Cortex of kidney (tissue), 1 donor: ENCODE data around the gene MACROD2.

ENCODE experiments used
- DNase-seq: peaks from one replicate; lab custom pipeline; 2025; lab: John Stamatoyannopoulos, UW

MACROD2 gene

GRCh38 chr20:14710951-14711350 is 715.6 kb downstream of the MACROD2 start:
- no peak for DNase-seq

- DNase-seq, result no peak
Measured at GRCh38 chr20:14711652-14712051, 716.3 kb downstream of the MACROD2 start.

- DNase-seq, result no peak
Measured at GRCh38 chr20:14712302-14712739, 717.0 kb downstream of the MACROD2 start.

GRCh38 chr20:14715400-14715799 is 720.1 kb downstream of the MACROD2 start:
- DNase-seq, result no peak

- no peak for DNase-seq
Measured at GRCh38 chr20:14716351-14716801, 721.1 kb downstream of the MACROD2 start.

GRCh38 chr20:14717134-14717999 is 722.1 kb downstream of the MACROD2 start:
- DNase-seq, result no peak

GRCh38 chr20:14720251-14720650 is 724.9 kb downstream of the MACROD2 start:
- DNase-seq, result no peak

GRCh38 chr20:14721926-14722452 is 726.7 kb downstream of the MACROD2 start:
- no peak for DNase-seq

GRCh38 chr20:14723614-14724013 is 728.3 kb downstream of the MACROD2 start:
- DNase-seq, result no peak

GRCh38 chr20:14724036-14724435 is 728.7 kb downstream of the MACROD2 start:
- no peak for DNase-seq

- no peak for DNase-seq
Measured at GRCh38 chr20:14724468-14724867, 729.2 kb downstream of the MACROD2 start.

GRCh38 chr20:14726591-14726990 is 731.3 kb downstream of the MACROD2 start:
- DNase-seq, result no peak

- DNase-seq, result no peak
Measured at GRCh38 chr20:14727485-14728150, 732.3 kb downstream of the MACROD2 start.

GRCh38 chr20:14729390-14729789 is 734.1 kb downstream of the MACROD2 start:
- no peak for DNase-seq

GRCh38 chr20:14732343-14732742 is 737.0 kb downstream of the MACROD2 start:
- no peak for DNase-seq

GRCh38 chr20:14732996-14733395 is 737.7 kb downstream of the MACROD2 start:
- DNase-seq, result no peak

- DNase-seq, result no peak
Measured at GRCh38 chr20:14740380-14740779, 745.1 kb downstream of the MACROD2 start.

GRCh38 chr20:14741616-14742015 is 746.3 kb downstream of the MACROD2 start:
- DNase-seq, result no peak

GRCh38 chr20:14744723-14745122 is 749.4 kb downstream of the MACROD2 start:
- no peak for DNase-seq

GRCh38 chr20:14745830-14746229 is 750.5 kb downstream of the MACROD2 start:
- no peak for DNase-seq

GRCh38 chr20:14751191-14751590 is 755.9 kb downstream of the MACROD2 start:
- DNase-seq, result no peak

GRCh38 chr20:14757728-14758127 is 762.4 kb downstream of the MACROD2 start:
- DNase-seq, result no peak

GRCh38 chr20:14758356-14758755 is 763.0 kb downstream of the MACROD2 start:
- DNase-seq, result no peak
